Fibroblast of skin of scalp (primary cell): Measurements from ENCODE around the gene SPNS1.
"Not testable (repeated sequence)": the region's sequence is repeated elsewhere in the genome, so short reads cannot be mapped to it uniquely, and the experiment has no call there.

Experiments
- DNase-seq: peaks from one replicate; pipeline ENCODE4 v3.0.0-alpha.2; 2013

SPNS1 gene

DNA sequence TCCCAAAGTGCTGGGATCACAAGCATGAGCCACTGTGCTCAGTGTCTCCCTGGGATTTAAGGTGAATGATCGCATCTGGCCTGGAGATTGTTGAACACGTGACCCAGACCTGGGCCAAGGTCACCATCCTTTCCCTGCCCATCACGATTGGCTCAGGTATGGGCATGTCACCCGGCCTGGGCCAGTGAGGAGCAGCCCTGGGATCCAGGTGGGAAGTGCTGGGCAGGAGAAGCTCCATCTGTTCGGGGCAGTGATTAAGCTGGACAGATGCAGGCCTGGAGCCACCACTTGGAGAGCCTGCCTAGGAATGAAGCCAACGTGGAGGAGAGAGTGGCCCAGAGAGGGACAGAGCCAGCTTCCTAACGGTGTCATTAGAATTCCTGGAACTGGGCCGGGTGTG is 17.1 kb downstream of the SPNS1 start:
- DNase-seq = no peak

- DNase-seq = no peak
Measured at GRCh38 chr16:28992496-28992895, 17.9 kb downstream of the SPNS1 start.

GRCh38 chr16:28998837-28999236 is 24.3 kb downstream of the SPNS1 start:
- no peak for DNase-seq

DNA sequence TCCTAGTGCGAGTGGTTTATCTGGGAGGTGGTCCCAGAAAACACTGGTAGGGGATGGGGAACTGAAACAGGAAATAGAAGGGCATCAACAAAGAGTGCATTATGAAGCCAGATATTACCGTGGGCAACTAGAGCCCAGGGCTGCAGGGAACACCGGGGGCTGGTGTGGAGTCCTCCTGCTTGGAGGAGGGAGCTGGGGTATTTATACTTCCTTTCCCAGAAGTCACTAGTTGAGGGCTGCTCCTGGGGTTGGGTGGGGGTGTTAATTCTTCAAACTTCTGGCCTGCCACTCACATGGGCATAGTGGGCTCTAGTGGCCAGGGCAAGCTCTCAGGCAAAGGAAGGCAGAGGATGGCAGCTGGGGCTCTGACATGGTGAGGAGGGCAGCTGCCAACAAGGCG is 25.0 kb downstream of the SPNS1 start:
- DNase-seq = no peak

DNA sequence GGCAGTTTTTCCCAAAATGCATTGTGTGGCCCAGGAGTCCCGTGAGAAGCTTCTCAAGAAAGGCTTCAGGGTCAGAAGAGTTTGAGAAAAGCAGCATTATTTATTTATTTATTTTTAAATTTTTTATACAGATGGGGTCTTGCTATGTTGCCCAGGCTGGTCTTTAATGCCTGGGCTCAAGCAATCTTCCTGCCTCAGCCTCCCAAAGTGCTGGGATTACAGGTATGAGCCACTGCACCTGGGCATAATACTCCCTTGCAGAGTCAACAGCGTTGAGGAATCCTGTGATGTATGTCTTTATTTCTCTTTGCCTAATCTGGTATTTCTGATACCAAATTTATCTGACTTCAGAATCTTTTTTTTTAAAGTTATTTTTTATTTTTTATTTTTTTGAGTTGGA is 25.4 kb downstream of the SPNS1 start:
- no peak for DNase-seq

DNA sequence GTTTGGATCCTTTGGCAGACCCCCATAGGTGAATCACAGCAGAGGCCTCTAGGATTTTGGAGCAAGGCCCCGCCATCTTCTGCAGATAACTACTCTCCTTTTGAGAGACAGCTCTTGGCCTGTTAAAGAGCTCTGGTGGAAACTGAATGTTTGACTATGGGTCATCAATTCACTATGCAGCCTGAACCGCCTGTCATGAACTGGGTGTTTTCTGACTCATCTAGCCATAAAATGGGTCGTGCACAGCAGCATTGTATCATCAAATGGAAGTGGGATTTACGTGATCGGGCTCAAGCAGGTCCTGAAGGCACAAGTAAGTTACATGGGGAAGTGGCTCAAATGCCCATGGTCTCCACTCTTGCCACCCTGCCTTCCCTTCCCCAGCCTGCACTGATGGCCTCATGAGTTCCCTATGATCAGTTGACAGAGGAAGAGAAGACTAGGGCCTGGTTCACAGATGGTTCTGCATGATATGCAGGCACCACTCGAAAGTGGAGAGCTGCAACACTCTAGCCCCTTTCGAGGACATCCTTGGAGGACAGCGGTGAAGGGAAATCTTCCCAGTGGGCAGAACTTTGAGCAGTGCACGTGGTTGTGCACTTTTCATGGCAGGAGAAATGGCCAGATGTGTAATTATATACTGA is 30.0 kb downstream of the SPNS1 start:
- not testable (repeated sequence) for DNase-seq

- peak; percentile 26 for DNase-seq
Measured at GRCh38 chr16:29007730-29008593, 33.4 kb downstream of the SPNS1 start.

GRCh38 chr16:29009050-29009837 is 34.7 kb downstream of the SPNS1 start:
- DNase-seq = no peak

GRCh38 chr16:29009838-29010166 is 35.2 kb downstream of the SPNS1 start:
- no peak for DNase-seq

DNA sequence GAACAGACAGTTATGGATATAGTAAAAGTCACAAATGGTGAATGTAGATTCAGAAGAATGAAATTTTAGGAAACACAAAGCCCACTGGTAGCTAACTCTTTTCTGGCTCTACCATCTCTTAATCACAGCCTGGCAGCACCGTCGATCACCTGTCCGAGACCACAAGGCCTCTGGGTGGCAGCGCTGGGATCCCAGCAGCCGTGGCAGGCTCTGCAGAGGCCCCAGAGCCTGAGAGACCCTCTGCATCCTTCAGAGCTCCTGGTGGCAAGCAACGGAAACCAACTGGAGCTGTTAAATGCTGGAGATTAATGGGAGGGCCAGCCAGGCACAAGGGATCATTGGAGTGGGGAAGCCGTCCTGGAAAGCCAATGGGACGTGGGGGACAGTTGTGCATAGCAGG is 36.5 kb downstream of the SPNS1 start:
- no peak for DNase-seq

DNA sequence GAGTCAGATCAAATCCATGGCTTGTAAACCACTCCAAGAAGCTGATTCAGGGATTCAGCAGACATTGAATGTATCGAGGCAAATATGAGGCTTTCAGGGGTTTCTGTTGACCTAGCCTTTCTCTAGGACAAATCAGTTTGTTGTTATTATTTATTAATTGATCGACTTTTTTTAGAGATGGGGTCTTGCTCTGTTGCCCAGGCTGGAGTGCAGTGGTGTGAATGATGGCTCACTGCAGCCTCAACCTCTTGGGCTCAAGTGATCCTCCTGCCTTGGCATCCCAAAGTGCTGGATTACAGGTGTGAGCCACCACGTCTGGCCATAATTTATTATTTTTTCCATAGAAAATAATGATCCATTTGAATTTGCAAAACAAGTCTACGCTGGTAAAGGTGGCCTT is 37.3 kb downstream of the SPNS1 start:
- no peak for DNase-seq

- no peak for DNase-seq
Measured at GRCh38 chr16:29012913-29013553, 38.5 kb downstream of the SPNS1 start.

- no peak for DNase-seq
Measured at GRCh38 chr16:29014561-29015069, 40.0 kb downstream of the SPNS1 start.

GRCh38 chr16:29022196-29022595 is 47.6 kb downstream of the SPNS1 start:
- no peak for DNase-seq

DNA sequence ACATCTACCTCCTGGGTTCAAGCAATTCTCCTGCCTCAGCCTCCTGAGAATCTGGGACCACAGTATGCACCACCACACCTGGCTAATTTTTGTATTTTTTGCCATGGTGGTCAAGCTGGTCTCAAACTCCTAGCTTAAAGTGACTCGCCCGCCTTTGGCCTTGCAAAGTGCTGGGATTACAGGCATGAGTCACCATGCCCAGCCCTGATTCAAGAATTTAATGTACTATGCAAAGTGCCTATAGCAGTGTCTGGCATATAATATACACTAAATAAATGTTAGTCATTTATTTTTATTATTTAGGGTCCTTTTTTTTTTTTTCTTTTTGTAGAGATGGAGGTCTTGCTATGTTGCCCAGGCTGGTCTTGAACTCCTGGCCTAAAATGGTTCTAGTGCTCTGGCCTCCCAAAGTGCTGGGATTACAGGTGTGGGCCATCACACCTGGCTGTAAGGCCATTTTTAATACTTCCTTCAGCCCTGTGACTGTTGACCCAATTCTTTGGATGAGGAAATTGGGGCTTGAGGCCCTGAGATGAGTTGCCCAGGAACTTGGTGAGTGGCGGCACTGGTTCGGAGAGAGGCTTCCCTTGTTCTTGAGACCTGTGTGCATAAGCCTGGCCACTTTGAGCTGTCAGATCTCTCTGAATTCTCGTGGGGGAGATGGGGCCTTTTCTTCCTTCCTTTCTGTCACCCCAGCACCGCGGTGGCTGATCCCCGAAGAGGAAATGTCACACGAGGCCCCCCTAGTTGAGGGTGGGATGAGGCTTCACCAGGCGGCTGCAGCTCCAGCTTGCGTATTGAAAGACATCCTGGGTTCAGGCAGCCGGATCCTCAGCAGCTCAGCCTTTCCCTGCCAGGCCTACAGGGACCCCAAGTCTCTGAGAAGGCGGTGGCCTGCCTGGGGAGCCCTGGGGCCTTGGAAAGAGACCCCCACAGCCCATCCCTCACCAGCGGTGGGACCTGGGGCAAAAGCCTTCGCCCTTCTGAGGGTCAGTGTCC is 49.0 kb downstream of the SPNS1 start:
- peak; percentile 4 for DNase-seq

DNA sequence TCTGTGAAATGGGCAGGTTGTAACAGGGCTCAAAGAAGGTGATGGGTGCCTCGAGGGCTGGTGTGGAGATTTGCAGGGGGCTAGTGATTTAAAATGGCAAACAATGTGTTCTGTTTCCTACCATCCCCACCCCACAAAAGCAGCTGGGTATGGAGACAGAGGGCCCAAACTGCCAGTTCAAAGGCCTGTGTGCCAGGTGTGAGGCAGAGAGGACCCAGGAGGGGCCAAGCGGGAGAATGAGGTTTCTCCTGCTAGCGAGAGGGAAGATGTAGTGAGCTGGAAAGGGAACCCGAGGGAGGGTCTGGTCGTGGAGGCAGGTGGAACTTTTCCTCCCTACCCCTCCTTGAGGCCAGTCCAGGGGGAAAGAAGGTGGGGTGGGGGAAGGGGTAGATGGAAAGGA is 49.7 kb downstream of the SPNS1 start:
- DNase-seq = no peak

GRCh38 chr16:29025218-29025617 is 50.6 kb downstream of the SPNS1 start:
- DNase-seq = no peak

GRCh38 chr16:29025735-29026134 is 51.2 kb downstream of the SPNS1 start:
- no peak for DNase-seq

DNA sequence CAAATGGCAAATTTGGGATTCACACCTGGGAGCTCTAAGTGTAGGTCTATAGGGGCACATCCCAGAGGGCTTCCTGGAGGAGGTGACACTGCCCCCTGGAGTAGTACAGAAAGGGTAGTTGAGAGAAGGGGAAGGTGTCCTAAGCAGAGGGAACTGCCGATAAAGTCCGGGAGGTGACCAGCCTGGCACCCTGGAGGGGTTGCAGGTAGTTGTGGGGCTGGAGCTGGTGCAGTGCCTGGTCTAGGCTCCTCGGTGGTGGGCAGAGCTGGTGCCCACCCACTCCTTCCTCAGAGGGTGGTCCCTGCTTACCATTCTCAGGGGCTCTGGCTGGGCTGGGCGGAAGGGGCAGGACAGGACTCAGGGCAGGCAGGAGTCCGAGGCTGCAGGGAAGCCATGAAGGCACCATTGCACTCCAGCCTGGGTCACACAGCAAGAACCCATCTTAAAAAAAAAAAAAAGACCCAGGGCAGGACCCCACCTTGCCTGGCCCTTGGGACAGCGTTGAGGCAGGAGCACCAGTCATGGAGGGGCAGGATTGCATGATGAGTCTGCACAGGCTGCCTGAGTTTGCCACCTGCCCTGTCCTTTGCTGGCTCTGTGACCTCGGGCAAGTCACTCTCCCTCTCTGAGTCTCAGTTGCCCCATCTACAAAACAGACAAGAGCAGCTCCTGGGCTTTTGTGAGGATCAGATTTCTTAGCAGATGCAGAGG is 54.0 kb downstream of the SPNS1 start:
- DNase-seq = no peak

DNA sequence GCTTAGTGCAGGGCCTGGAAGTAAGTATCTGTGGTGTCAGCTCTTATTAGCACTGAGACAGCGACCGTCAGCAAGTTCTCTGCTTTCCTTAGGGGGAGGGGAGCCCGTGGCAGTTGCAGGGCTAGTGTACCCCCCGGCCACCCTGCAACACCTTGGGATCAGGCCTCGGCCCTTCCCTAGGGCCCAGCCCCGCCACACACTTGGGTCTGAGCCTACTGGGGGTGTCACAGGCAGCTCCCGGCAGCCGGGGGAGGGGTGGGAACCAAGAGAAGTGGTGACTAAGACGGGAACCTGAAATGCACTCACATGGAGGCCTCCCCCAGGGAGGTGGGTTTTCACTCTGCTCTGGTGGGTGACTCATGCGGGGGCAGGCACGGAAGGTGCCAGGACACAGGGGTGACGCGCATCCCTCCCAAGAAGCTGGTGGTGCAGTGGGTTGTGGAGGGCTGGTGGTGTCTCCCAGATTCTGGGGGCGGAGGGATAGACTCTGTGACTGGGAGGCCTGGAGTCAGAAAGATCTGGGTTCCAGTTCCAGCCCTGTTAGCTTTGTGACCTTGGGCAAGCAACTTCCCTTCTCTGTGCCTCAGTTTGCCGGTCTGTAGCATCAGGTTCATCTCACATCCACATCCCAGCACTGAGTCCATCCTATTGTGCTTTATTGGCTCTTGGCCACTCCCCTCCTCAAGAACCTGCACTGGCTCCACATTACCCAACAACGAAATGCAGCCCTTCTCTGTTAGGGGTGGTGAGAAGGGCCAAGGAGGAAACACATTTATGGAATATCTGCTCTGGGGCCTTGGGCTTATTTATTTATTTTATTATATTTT is 54.8 kb downstream of the SPNS1 start:
- DNase-seq = peak; percentile 94
